ENCODE results near the gene SMPD2. TPM values are rescaled to one million over a fixed set of nuclear protein-coding genes. Genes with fewer than 3 reads are reported as not detected.
A peak's percentile ranks its signal among the peaks of the same experiment; 100 is the strongest.

SMPD2 gene
- total and polyA plus RNA-seq, 7 donors, result 2.1 to 9.6 (median 4.4) TPM

GRCh38 chr6:109436041-109436440 is 4.5 kb upstream of the SMPD2 start:
- Histone ChIP-seq H3K9me3 (no peaks in the 10 kb centered on the region), H3K4me1 (peaks cover 7% of the 10 kb centered on the region), H3K4me3 (no peak overlapping the region), H3K27me3 (ENCODE audit: insufficient read depth in 3 of 3, low read length in 2 of 3) (no peaks in the 10 kb centered on the region), H3K36me3 (ENCODE audit: insufficient read depth in 1 of 2, low read depth in 1 of 2) (no peaks in the 10 kb centered on the region), H3K27ac (no peak overlapping the region)
- intact Hi-C loops (cut with DNase I), result no loop called here
- no peak for ATAC-seq
- no peak for TF ChIP-seq CTCF (IDR thresholded peaks at IDR 0.05)
- 94 to 97% (median 95%) methylated on average over 5 of the region's 5 CpGs for WGBS, 3 donors
- no peak for DNase-seq

- Histone ChIP-seq H3K4me1 (peaks cover 17% of the 10 kb centered on the region), H3K27me3 (ENCODE audit: insufficient read depth in 3 of 3, low read length in 2 of 3) (no peaks in the 10 kb centered on the region), H3K9me3 (no peaks in the 10 kb centered on the region), H3K36me3 (ENCODE audit: insufficient read depth in 1 of 2, low read depth in 1 of 2) (peaks cover 0 to 20% of the 10 kb centered on the region in 2 donors), H3K4me3 (peak overlapping the region; percentile 70), H3K27ac (peak overlapping the region; percentile 84)
- intact Hi-C loops (cut with DNase I), result loop anchor here in 1 of 2 donors (2.0 to 5.0 kb wide), 2 partner anchors 42 to 54 kb away; partner anchors contain the start of gene ZBTB24
- WGBS, 3 donors, result 1 to 6% (median 4%) methylated on average over 28 to 31 of the region's 31 CpGs
- ATAC-seq (peak; percentile 36 to 72 (median 58)), DNase-seq (peak; percentile 51 to 73)
- TF ChIP-seq CTCF (IDR thresholded peaks at IDR 0.05), result no peak
Observed at GRCh38 chr6:109441069-109441816, 719 bp downstream of the SMPD2 start.

- no peak for TF ChIP-seq CTCF (IDR thresholded peaks at IDR 0.05)
- no peak overlapping the region for H3K4me3 ChIP-seq
- WGBS, 3 donors, result 91 to 95% (median 94%) methylated on average over 6 of the region's 6 CpGs
- no peaks in the 10 kb centered on the region for H3K9me3 ChIP-seq
- DNase-seq (no peak), ATAC-seq (no peak)
- no peaks in the 10 kb centered on the region for H3K27me3 ChIP-seq (ENCODE audit: insufficient read depth in 3 of 3, low read length in 2 of 3)
- peaks cover 17% of the 10 kb centered on the region for H3K4me1 ChIP-seq
- H3K27ac ChIP-seq, result no peak overlapping the region
- H3K36me3 ChIP-seq (ENCODE audit: insufficient read depth in 1 of 2, low read depth in 1 of 2), result peaks cover 0 to 29% of the 10 kb centered on the region in 2 donors
- intact Hi-C loops (cut with DNase I), result loop anchor here in 1 of 2 donors (5.0 kb wide), 1 partner anchor 55 kb away; no protein-coding TSS in a partner anchor
Observed at GRCh38 chr6:109442393-109442924, 1.9 kb downstream of the SMPD2 start.

GRCh38 chr6:109443425-109443950 is 3.0 kb downstream of the SMPD2 start:
- no peak for ATAC-seq
- Histone ChIP-seq H3K36me3 (ENCODE audit: insufficient read depth in 1 of 2, low read depth in 1 of 2) (peaks cover 0 to 29% of the 10 kb centered on the region in 2 donors), H3K4me1 (peaks cover 17% of the 10 kb centered on the region), H3K27me3 (ENCODE audit: insufficient read depth in 3 of 3, low read length in 2 of 3) (no peaks in the 10 kb centered on the region), H3K27ac (no peak overlapping the region), H3K9me3 (no peaks in the 10 kb centered on the region), H3K4me3 (no peak overlapping the region)
- no peak for DNase-seq
- 88 to 94% (median 89%) methylated on average over 10 of the region's 10 CpGs for WGBS, 3 donors
- no peak for TF ChIP-seq CTCF (IDR thresholded peaks at IDR 0.05)
- intact Hi-C loops (cut with DNase I), result loop anchor here in 1 of 2 donors (5.0 kb wide), 1 partner anchor 56 kb away; no protein-coding TSS in a partner anchor

All from psoas muscle (tissue), 8 donors.